GM12875 (cell line): Measurements from ENCODE around the gene SEMA6B.

ENCODE experiments used
- H3K4me3 ChIP-seq: one replicate; pipeline ENCODE4 v1.5.1; 2011; ENCODE audit warnings: low read depth, low read length, control low read depth
- TF ChIP-seq, protein P1 (sequence below): IDR thresholded peaks from 2 replicates; pipeline ENCODE4 v1.5.1; 2011; ENCODE audit warnings: low read depth, mild to moderate bottlenecking, control low read depth, inconsistent platforms, low read length, moderate library complexity, borderline replicate concordance; ENCODE audit not compliant: insufficient read depth

Gene SEMA6B

DNA sequence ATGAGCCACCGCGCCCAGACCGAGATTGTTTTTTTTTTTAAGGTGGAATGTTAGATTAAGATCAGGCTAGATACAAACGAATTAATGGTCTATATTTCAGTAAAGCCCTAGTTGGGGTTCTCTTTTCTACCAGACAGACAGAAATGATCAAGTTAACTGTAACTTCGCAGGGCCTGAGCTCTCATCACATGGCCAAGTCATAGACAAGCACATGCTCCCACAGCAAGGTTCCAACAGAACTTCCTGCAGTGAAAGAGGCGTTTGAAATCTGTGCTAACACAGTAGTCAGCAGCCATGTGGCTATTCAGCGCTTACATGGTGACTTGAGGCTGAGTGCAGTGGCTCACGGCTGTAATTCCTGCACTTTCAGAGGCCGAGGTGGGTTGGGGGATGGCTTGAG, 34.7 kb upstream of the SEMA6B start:
- TF ChIP-seq, protein P1, sequence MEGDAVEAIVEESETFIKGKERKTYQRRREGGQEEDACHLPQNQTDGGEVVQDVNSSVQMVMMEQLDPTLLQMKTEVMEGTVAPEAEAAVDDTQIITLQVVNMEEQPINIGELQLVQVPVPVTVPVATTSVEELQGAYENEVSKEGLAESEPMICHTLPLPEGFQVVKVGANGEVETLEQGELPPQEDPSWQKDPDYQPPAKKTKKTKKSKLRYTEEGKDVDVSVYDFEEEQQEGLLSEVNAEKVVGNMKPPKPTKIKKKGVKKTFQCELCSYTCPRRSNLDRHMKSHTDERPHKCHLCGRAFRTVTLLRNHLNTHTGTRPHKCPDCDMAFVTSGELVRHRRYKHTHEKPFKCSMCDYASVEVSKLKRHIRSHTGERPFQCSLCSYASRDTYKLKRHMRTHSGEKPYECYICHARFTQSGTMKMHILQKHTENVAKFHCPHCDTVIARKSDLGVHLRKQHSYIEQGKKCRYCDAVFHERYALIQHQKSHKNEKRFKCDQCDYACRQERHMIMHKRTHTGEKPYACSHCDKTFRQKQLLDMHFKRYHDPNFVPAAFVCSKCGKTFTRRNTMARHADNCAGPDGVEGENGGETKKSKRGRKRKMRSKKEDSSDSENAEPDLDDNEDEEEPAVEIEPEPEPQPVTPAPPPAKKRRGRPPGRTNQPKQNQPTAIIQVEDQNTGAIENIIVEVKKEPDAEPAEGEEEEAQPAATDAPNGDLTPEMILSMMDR = no peak
- H3K4me3 ChIP-seq = no peak overlapping the region

DNA sequence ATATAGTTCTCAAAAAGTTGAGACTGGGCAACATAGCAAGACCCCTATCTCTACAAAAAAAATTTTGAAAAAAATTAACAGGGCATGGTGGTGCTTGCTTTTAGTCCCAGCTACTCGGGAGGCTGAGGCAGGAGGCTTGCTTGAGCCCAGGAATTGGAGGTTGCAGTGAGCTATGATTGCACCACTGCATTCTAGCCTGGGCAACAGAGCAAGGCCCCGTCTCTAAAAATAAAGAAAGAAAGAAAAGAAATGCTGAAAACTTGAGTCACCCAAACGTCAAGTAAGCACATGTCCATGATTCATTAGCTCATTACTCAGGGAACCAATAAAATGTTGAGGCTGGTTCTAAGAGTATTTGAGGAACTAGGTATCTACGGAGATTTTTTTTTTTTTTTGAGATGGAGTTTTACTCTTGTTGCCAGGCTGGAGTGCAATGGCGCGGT, 33.9 kb upstream of the SEMA6B start:
- no peak overlapping the region for H3K4me3 ChIP-seq
- TF ChIP-seq, protein P1 = no peak

DNA sequence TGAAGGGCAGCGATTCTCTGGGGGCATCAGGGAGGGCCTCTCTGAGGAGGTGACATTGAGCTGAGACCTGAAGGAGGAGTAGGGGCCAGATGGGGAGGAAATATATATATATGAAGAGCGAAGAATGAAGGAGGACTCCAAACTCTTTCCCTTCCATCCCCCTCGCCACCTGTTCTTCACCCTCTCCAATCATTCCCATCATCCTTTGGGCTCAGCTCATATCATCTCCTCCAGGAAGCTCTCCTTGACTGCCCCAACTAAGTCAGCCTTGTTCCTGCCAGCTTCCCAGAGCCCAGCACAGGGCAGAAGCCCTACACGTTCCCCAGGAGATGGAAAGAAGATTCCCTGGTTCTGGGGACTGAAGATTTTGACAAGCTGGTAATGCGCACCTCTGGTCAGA, 33.0 kb upstream of the SEMA6B start:
- TF ChIP-seq, protein P1 = no peak
- H3K4me3 ChIP-seq = no peak overlapping the region

DNA sequence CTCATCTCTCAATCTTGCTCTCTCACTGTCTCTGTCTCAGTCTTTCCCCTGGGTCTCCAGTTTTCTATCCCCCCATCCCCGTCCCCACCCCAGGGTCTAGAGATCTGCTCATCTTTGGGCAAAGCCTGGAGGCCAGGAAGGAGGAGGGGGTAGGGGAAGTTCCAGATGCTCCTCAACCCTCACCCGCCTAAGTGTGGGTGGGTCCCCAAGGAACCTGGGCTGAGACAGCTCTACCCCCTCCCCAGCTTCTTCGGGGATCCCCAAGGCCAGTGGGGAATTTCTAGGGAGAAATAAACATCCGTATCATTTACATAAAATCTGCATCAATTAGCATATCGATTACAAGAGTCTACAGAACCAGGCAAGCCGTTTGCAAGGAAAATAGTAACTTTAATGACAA, 31.8 kb upstream of the SEMA6B start:
- TF ChIP-seq, protein P1 = no peak
- H3K4me3 ChIP-seq = no peak overlapping the region

DNA sequence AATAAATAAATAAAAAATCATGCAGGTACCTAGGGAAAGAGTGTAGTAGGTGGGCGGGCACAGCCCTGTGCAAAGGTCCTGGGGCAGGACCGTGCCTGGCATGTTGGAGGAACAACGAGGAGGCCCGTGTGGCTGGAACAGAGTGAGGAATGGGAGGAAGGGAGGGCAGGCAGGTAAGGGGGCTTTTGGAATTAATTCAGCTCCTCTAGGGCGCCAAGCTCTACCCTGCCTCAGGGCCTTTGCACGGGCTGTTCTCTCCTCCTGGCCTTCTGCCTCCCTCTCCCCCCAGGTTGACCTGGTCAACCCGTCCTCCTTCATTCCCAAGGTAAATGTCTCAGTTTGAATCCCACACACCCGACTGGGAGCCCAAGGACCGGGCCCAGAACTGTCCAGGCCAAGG, 31.1 kb upstream of the SEMA6B start:
- TF ChIP-seq, protein P1 = no peak

DNA sequence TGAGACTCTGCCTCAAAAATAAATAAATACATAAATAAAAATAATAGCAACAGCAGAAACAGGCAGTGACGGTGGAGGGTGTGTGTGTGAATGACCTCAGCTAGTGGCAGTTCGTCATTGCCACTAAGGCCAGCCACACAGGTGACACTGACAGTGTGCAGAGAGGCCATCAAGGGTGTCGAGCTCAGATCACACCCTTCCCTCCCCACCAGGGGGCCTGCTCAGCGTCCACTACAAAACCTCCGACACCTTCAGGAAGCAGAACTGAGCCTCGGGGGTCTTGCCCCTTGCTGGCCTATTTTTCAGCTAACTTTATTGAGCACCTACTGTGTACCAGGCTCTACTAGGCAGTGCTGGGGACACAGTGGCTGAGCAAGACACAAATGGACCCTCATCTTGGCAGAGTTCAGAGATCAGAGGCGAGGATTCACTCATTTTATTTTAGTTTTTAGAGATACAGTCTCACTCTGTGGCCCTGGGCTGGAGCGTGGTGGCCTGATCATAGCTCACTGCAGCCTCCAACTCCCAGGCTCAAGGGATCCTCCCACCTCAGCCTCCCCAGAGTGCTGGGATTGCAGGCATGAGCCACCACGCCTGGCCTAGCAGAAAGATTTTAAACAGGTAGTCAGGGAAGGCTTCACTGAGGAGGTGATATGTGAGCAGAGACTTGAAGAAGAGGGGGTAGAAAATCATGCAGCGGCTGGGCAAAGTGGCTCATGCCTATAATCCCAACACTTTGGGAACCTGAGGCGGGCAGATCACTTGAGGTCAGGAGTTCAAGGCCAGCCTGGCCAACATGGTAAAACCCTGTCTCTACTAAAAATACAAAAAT, 30.3 kb upstream of the SEMA6B start:
- TF ChIP-seq, protein P1 = peak; percentile 71
- H3K4me3 ChIP-seq = no peak overlapping the region

More for the DNA sequence above, 31.1 kb upstream of the SEMA6B start:
- no peak overlapping the region for H3K4me3 ChIP-seq

DNA sequence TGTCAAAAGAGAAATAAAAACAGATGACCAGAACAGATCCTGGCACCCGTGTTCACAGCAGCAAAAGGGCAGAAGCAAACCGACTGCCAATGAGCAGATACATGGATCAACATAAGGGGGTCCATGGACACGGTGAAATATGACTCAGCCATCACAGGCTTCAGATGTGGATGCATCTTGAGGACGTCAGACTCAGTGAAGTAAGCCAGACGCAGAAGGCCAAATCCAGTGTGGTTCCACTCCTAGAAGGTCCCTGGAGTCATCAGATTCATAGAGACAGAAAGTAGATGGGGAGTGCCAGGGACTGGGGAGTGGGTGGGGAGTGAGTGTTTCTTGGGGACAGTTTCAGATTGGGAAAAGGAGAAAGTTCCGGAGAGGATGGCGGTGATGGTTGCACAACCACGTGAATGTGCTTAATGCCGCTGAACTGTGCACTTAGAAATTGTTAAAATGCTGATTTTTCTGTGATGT, 28.8 kb upstream of the SEMA6B start:
- TF ChIP-seq, protein P1 = no peak
- H3K4me3 ChIP-seq = no peak overlapping the region
